Ectodermal cell (in vitro differentiated cells): ENCODE measurements around the gene TCEAL3.
"Not testable (repeated sequence)": the region's sequence is repeated elsewhere in the genome, so short reads cannot be mapped to it uniquely, and the experiment has no call there.

Experiments used
- H3K27ac ChIP-seq: 2 replicates; pipeline ENCODE4 v1.7.0; 2013; ENCODE audit warnings: mild to moderate bottlenecking, low read depth, low read length; ENCODE audit not compliant: insufficient read depth, poor library complexity, severe bottlenecking
- H3K27me3 ChIP-seq: 2 replicates; pipeline ENCODE4 v1.7.0; 2013; ENCODE audit warnings: mild to moderate bottlenecking, low read length; ENCODE audit not compliant: insufficient read depth, control insufficient read depth, poor library complexity, severe bottlenecking
- H3K36me3 ChIP-seq: one replicate; pipeline ENCODE4 v1.7.0; 2013; ENCODE audit warnings: low read length; ENCODE audit not compliant: control insufficient read depth, insufficient read depth
- H3K4me1 ChIP-seq: one replicate; pipeline ENCODE4 v1.7.0; 2013; ENCODE audit warnings: low read length; ENCODE audit not compliant: control insufficient read depth, insufficient read depth
- H3K4me3 ChIP-seq: 2 replicates; pipeline ENCODE4 v1.7.0; 2013; ENCODE audit warnings: low read depth, low read length, control low read depth; ENCODE audit not compliant: insufficient read depth
- H3K9me3 ChIP-seq: 2 replicates; pipeline ENCODE4 v1.7.0; 2013; ENCODE audit warnings: mild to moderate bottlenecking, low read length, moderate library complexity; ENCODE audit not compliant: control insufficient read depth
- WGBS, 2 experiments: methylation state at CpG; one replicate each; pipeline ENCODE4 v1.1.7; 2013; ENCODE audit warnings: missing lambda C conversion rate in 2 of 2; 5-methylcytosine and 5-hydroxymethylcytosine counted together

TCEAL3 gene

DNA sequence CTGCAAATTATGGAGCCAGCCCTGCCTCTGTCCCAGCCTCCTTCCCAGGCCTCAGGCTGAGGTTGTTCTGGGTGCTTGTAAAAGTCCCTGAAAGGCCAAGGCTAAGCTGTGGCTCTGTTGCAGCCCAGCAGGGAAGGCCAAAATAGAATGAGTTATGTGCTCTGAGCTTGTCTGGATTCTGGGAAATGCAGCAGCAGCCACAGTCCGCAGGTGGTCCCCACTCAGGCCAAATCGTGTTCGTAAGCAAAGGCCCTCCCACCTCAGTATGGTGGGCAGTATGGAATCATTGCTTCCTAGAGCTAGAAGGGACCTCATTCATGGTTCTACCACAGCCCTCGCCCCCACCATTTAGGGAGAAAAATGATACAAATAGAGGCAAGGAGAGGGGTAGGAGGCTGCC is 16.3 kb downstream of the TCEAL3 start:
- Histone ChIP-seq H3K27me3 (no peaks in the 10 kb centered on the region), H3K4me1 (no peaks in the 10 kb centered on the region), H3K27ac (no peak overlapping the region), H3K9me3 (no peaks in the 10 kb centered on the region), H3K36me3 (no peaks in the 10 kb centered on the region), H3K4me3 (no peak overlapping the region)
- WGBS, 2 experiments = 44 to 69% methylated on average over 3 to 4 of the region's 4 CpGs

- Histone ChIP-seq H3K4me1 (no peaks in the 10 kb centered on the region), H3K4me3 (no peak overlapping the region), H3K36me3 (no peaks in the 10 kb centered on the region), H3K27me3 (no peaks in the 10 kb centered on the region), H3K27ac (no peak overlapping the region), H3K9me3 (no peaks in the 10 kb centered on the region)
These were observed 19.1 kb downstream of the TCEAL3 start for GRCh38 chrX:103626855-103627254.

DNA sequence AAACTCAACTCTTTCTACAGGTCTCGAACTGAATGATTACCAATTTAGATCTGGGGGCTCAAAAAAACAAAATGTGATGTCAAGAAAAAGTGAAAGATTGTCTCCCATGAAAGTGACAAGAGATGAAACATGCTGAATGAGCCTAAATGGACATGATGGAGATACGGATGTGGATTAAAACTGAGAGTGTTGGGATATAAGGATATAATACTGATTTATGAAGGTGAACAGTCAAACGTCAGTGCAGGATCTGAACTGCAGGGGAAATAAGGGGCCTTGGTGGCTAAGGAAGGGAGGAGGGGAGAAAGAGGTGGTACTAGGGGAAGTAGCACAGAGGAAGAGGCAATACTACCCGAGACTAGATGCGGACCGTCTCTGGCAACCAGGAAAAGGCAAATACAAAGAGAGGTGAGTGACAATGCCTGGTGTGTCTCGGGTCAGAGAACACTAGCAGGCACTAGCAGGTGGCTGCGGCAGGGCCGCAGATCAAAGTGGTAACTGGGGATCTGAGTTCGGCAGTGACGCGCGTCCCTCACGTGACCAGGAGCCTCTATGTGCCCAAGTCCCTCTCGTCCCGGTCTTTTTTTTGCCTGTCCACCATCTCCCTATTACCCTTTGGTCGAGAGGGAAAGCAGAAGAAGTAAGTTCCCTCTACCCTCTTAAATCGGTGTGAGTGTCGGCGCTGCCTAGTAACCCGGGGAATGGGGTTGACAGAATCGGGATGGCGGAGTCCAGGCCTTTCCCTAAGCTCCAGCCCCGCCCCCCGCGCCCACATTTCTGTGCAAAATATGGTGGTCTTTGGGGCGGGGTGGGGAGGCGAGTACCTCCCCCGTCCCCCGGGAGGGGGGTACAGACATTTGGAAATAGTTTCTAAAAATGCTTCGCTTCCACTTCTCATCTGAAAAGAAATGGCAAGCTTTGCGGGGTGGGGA is 20.9 kb downstream of the TCEAL3 start, which contains the start of gene TCEAL1:
Gene TCEAL1 (plus strand): TSS at position 590 of the 932 bp plus-strand sequence. CDS start 942 bp downstream, outside the sequence.
- Histone ChIP-seq H3K36me3 (no peaks in the 10 kb centered on the region), H3K4me3 (peak within 1 kb of the TSS; percentile 66), H3K27me3 (no peaks in the 10 kb centered on the region), H3K9me3 (no peaks in the 10 kb centered on the region), H3K4me1 (no peaks in the 10 kb centered on the region), H3K27ac (peak within 1 kb of the TSS; percentile 80)
- WGBS, 2 experiments = 4 to 5% methylated on average over 27 to 31 of the region's 32 CpGs

DNA sequence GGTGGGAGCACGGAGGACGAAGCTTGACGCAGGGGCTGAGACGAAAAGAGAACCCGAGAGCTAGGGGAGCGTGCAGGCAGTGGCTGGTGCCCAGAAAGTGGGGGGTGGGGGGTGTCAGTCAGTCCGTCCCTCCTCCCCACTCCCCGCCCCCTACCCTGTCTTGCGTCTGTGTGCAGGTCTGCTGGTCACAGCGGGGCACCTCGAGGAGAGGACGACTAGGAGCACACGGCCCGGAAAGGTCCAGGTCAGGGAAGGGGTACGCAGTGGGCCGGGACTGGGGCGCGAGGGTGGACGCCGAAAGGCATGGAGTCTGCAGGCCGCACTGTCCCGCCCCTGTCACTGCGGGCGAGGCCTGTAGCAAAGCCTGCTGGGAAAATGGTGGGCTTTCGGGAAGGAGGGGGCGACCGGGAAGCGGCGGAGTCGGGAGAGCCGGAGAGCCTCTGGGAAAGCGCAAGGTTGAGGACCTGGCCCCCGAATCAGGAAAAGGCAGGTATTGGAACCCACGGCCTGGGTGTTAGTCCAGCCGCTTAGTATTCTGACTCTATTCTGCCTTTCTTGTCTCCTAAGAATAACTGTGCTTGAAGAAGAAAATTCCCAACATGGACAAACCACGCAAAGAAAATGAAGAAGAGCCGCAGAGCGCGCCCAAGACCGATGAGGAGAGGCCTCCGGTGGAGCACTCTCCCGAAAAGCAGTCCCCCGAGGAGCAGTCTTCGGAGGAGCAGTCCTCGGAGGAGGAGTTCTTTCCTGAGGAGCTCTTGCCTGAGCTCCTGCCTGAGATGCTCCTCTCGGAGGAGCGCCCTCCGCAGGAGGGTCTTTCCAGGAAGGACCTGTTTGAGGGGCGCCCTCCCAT is 21.8 kb downstream of the TCEAL3 start:
- 0% methylated on average over 49 of the region's 49 CpGs for WGBS, 2 experiments
- no peaks in the 10 kb centered on the region for H3K4me1 ChIP-seq
- peak overlapping the region; percentile 66 for H3K4me3 ChIP-seq
- no peaks in the 10 kb centered on the region for H3K9me3 ChIP-seq
- H3K27ac ChIP-seq = peak overlapping the region; percentile 80
- no peaks in the 10 kb centered on the region for H3K36me3 ChIP-seq
- H3K27me3 ChIP-seq = no peaks in the 10 kb centered on the region

- Histone ChIP-seq H3K4me1 (no peaks in the 10 kb centered on the region), H3K36me3 (no peaks in the 10 kb centered on the region), H3K9me3 (no peaks in the 10 kb centered on the region), H3K27ac (peak overlapping the region; percentile 80), H3K27me3 (no peaks in the 10 kb centered on the region), H3K4me3 (peak overlapping the region; percentile 66)
- 29 to 36% methylated on average over 6 of the region's 6 CpGs for WGBS, 2 experiments
These were observed 22.4 kb downstream of the TCEAL3 start for GRCh38 chrX:103630171-103630511.

DNA sequence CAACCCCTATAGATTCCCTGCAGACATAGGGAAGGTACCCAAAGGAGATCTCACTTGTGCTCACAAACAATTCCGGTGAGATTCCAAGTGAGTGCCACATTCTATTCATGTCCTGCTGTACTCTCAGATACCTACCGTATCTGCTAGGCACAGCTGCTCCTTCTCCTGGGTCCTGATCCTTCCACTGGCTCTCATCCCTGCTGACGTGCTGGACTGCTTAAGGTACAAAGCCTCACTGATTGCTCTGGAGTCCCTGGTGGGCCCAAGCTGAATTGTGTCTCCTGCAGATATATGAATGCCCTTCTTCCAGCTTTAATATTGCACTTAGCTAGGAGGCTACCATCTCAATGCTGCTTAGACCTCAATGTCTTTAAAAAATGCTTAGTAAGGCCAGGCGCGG is 23.4 kb downstream of the TCEAL3 start:
- no peaks in the 10 kb centered on the region for H3K9me3 ChIP-seq
- H3K27ac ChIP-seq = no peak overlapping the region
- 88 to 95% methylated on average over 5 of the region's 5 CpGs for WGBS, 2 experiments
- H3K4me3 ChIP-seq = no peak overlapping the region
- no peaks in the 10 kb centered on the region for H3K36me3 ChIP-seq
- H3K4me1 ChIP-seq = no peaks in the 10 kb centered on the region
- no peaks in the 10 kb centered on the region for H3K27me3 ChIP-seq

DNA sequence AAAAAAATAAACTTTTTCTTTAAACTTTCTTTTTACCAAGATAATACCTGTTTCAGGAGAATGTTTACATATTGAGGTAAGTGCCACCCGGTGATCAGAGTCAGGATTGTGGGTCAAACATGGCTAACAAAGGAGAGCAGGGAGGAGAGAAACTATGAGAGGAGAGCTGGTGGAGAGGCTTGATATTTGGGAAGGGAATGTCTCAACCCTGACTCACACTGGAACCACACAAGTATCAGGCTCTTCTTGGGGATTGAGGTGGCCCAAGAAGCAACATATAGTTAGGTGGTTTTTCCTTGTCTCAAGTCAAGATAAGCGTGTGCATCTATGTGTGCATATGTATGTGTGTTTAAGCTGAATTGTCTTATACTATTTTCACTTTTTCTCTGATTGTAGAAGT is 27.7 kb downstream of the TCEAL3 start:
- H3K36me3 ChIP-seq = no peaks in the 10 kb centered on the region
- H3K27me3 ChIP-seq = no peaks in the 10 kb centered on the region
- no peaks in the 10 kb centered on the region for H3K9me3 ChIP-seq
- no peak overlapping the region for H3K27ac ChIP-seq
- H3K4me3 ChIP-seq = no peak overlapping the region
- peaks cover 9% of the 10 kb centered on the region for H3K4me1 ChIP-seq
- 63% methylated on average over 1 of the region's 2 CpGs; no CpG with 5 or more reads in 1 of the 2 experiments for WGBS, 2 experiments

DNA sequence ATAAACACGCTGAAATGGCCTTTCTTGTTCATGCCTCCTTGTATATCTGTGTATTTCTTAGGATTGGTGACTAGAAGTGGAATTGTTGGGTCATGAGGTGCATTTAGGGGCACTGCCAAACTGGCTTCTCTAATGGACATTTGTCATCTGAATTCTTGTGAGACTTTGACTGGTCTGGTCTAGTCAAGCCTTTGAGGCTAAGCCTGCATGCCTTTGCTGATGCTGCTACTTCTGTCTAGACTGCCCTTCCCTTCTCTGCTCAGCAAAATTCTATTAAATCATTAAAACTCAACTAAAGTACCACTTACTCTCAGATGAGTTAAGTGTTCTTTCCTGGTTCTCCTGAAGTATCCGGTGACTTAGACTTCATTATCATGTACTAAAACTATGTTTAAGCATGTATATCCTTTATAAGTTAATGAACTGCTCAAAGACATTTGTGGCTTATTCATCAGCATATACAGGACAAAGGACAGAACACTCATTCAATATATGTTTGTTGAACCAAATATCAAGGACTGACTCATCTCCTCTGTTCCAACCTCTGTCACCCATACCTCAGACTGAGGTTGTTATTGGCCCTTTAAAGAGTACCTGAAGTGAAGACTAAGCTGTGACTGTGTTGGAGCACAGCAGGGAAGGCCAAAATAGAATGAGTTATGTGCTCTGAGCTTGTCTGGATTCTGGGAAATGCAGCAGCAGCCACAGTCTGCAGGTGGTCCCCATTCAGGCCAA is 30.0 kb downstream of the TCEAL3 start:
- peaks cover 9% of the 10 kb centered on the region for H3K4me1 ChIP-seq
- 92 to 94% methylated on average over 1 of the region's 2 CpGs for WGBS, 2 experiments
- H3K27me3 ChIP-seq = no peaks in the 10 kb centered on the region
- no peak overlapping the region for H3K27ac ChIP-seq
- no peaks in the 10 kb centered on the region for H3K9me3 ChIP-seq
- H3K4me3 ChIP-seq = no peak overlapping the region
- no peaks in the 10 kb centered on the region for H3K36me3 ChIP-seq

GRCh38 chrX:103638479-103639346 is 30.9 kb downstream of the TCEAL3 start:
- not testable (repeated sequence) for H3K9me3 ChIP-seq, H3K36me3 ChIP-seq, H3K27ac ChIP-seq, H3K4me3 ChIP-seq, H3K4me1 ChIP-seq, H3K27me3 ChIP-seq
- 21 to 32% methylated on average over 3 to 6 of the region's 6 CpGs for WGBS, 2 experiments
